NCI-H2196 treated with DMSO at 0.1 percent for 48 hours (cell line): ENCODE measurements around the gene STARD9.
"Not testable (repeated sequence)": the region's sequence is repeated elsewhere in the genome, so short reads cannot be mapped to it uniquely, and the experiment has no call there.

Experiments
- DNase-seq: peaks from one replicate; lab custom pipeline; 2025; ENCODE audit not compliant: unreplicated experiment; lab: John Stamatoyannopoulos, UW

The STARD9 gene

DNA sequence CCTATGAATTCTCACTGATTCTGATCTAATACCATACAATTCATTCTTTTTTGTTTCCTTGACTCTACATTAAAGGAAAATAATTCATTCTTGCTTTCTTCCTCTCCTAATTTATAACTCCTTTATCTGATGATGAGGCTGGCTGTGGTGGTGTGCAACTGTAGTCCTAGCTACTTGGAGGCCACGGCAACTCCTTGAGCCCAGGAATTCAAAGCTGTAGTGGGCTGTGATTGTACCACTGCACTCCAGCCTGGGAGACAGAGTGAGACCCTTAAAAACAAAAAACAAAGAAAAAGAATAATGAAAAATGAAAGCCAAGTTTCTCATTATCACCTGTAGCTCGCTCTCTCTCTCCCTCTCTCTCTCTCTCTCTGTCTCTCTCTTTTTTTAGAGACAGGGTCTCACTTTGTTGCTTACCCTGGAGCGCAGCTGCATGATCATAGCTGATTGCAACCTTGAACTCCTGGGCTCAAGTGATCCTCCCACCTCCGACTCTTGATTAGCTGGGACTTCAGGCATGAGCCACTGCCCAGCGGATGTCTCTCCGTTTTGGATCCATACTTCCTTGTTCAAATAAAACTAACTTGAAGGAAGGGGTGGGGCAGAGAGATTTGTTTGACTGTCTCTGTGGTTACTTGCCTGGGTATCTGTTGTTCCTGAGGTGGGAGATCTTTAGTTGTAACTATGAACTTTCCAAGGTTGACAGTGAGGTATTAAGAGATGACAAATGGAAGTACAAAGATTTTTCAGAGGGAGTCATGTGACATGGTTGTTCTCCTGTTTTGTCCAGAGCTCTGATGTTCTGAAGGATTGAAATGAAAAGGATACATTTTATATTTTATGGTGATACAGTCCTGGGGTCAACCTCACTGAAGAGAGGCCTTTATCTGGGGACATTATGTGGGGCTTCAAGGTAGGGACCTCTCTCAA is 46.9 kb downstream of the STARD9 start:
- no peak for DNase-seq

DNA sequence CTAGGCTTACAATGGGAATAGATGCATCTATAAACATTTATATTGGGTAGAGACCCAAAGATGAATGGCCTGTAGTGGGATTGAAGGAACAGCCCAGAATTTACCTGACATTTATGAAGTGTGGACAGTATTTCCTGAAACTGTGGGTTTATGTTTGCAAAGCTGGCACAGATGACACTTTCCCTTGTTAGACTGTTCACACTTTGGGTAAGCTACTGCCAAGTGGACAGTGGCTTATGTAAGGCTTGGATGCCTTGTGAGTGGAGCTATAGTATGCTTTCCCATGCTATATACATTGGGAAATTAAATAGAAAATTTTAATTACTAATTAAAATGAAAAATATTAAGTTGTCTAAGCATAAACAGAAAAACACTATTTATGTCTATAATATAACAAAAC is 48.5 kb downstream of the STARD9 start:
- DNase-seq = no peak

DNA sequence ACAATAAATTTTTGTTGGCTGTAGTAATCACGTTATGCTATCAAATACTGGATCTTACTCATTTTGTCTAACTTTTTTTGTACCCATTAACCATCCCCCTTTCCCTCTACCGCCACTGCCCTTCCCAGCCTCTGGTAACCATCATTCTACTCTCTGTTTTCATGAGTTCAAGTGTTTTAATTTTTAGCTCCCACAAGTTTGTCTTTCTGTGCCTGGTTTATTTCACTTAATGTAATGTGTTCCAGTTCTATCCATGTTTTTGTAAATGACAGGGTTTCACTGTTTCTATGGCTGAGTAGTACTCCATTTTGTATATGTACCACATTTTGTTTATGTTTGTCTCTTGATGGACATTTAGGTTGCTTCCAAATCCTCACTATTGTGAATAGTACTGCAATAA is 52.1 kb downstream of the STARD9 start:
- no peak for DNase-seq

DNA sequence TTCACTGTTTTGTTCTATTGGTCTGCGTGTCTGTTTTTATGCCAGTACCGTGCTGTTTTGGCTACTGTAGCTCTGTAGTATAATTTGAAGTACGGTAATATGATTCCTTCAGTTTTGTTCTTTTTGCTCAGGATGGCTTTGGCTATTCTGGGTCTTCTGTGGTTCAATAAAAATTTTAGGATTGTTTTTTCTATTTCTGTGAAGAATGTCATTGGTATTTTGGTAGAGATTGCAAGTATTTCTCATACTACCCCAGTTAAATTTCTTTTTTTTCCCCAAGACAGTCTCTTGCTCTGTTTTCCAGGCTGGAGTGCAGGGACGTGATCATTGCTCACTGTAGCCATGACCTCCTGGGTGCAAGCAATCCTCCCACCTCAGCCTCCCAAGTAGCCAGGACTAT is 53.4 kb downstream of the STARD9 start:
- DNase-seq = no peak

DNA sequence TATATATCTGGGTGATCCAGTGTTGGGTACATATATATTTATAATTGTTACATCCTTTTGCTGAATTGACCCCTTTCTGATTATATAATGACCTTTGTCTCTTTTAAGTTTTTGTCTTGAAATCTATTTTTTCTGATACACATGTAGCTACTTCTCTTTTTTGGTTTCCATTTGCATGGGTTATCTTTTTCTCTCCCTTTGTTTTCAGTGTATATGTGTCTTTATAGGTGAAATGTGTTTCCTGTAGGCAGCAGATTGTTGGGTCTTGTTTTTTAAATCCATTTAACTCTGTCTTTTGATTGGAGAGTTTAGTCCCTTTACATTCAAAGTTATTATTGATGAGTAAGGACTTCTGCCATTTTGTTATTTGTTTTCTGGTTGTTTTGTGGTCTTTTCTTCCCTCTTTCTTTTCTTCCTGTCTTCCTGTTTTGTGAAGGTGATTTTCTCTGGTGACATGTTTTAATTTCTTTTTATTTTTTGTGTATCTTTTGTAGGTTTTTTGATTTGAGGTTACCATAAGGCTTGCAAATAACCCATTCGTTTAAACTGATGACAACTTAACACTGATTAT is 56.8 kb downstream of the STARD9 start:
- DNase-seq = no peak

DNA sequence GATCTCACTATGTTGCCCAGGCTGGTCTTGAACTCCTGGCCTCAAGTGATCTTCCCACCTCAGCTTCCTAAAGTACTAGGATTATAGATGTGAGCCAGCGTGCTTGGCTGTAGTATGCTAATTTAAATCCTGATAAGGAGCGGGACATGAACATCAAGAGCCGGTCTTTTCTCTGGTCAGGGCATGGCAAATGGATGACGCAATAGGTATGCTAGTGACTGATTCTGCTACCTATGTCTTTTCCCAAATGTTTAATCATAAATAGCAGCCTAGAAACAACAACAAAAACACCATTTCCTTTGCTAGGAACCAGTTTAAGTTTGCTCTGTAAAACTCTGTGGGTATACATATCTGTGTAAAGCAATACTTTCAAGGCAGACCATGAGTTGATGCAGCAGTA is 64.7 kb downstream of the STARD9 start:
- no peak for DNase-seq

DNA sequence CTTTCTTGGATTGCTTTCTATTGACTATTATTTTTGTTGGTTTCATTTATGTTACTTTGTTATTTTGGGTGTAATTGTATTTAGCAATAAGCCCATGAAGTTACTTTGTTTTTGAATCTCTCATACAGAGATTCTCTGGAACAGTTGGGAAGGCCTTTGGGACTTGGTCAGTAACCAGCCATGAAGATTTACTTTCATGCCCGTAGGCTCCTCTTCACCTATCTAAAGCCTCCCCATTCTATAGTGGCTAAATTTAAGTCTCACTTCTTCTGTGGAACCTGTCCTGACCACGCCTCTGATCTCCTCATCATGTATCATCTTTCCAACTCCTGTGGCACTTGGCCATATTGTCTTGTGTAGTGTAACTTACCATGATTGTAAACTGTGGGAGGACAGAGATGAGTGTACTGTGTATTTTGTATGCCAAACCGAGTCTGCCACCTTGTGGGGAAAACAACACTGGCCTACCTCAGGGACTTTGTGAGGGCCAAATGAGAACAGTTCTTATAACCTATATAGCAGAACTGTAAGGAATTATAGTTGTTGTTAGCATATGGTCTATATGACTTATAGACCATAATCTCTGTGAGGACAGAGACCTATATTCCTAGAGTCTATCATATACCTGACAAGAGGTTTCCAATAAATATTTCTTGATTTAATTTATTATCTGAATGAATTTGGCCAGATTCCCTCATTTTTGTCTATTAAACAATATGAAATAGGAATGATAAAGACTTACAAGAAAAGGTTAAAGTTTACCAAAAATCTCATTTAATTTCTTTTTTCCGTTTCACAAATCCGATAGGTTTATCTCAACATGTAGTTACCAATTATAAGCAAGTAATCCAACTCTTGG is 75.0 kb downstream of the STARD9 start:
- DNase-seq = peak; percentile 35

DNA sequence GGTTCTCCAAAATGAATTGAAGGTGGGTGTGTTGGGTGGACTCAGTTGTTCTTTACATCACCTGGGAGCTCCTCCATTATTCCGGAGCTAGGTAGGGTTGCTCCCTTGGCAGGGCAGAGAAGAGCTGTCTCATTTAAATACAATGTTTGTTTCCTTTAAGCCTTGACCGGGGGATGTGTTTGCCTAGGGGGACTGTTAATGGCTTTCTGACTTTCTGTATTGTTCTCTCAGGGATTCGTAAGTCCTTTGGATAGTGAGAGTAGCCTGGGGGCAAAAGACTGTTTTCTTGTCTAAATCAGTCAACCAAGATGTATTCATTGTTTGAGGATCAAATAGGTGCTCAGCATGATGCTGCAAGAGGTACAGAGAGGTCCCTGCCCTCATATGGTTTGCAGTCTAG is 90.4 kb downstream of the STARD9 start:
- DNase-seq = no peak

DNA sequence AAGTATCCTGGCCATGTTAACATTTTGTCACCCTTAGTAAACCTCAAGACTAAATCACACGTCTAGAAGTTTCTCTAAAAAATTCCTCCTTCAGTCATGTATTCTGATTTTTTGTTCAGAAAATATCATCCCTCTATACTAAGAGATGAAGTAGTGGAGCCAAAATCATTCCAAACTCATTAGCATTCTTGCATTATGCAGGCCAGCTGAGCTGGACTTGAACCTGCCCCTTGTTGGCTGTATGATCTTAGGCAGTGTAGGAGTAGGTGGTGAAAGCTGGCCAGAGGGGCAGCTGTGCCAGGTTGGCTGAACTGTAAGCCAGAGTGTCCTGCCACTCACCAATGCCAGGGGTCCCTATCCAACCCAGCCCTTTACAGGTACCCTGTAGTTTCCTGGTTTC is 92.4 kb downstream of the STARD9 start:
- no peak for DNase-seq

DNA sequence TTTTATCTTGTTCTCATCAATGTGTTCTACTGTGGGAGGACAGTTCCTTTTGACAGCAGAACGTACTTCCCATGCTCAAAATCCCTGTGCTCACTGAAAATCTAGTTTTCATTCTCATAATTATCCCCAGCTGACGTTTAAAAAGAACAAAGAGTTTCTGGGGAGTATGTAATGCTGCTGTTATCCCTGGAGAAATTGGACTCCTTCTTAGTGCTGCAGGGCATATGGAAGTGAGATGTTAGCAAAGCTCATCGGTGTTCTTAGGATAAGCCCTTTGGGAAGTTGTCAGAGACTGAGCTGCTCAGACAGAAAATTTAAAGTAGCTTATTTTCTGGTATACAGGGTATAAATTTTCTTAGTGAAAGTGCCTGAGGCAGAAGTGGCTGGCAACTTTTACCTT is 95.0 kb downstream of the STARD9 start:
- DNase-seq = no peak

DNA sequence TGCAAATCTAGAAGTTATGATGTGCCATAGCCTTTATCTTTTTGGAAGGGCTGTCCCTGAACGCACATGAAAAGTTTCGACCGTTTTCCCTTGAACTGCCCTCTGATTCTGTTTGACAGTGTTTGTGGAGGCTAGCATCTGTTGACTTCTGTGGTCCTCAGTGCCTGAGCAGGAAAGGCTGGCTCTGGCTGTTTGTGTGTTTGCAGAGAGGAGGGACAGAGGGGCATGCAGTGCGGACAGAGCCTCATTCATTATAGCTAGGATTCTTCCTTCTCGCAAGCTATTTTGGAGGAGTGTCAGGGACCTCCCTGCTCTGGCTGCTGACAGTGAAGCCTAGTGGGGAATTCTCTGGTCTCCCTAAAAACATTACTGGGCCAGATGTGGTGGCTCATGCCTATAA is 97.0 kb downstream of the STARD9 start:
- no peak for DNase-seq

DNA sequence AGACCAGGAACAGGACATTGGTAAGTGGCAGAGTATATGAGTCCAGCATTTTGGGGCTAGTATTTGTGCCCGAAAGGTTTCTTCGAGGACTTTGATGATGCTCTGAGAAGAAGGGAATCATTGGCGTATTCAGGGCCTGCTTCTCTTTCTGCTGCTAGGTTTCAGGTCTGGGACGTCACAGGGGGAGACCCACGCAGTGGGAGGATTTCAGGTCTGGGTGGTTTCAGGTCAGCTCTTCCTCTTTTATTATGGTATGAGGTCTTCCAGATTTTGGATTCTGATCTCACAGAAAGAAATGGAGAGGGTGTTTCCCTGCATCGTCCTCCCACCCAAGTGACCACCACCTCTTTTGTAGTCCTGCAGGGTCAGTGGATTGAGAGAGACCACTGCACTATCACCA is 99.1 kb downstream of the STARD9 start:
- DNase-seq = no peak

DNA sequence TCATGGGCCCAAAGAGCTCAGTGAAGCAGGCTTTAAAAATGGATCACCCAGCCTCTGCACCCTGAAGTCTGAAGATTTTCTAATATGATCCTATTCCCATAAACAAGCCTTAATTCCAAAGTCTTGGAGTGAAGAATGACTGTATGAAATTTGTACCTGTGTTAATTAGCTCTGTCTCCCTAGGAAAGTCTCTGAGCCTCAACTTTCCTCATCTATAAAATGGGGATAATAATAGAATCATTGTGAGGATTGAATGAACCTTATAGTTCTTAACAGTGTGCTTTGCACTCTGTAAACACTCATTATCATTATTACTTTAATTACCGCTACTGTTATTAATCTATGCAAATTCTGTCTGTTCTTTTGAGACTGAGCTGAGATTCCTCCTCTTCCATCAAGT is 99.6 kb downstream of the STARD9 start:
- DNase-seq = no peak

DNA sequence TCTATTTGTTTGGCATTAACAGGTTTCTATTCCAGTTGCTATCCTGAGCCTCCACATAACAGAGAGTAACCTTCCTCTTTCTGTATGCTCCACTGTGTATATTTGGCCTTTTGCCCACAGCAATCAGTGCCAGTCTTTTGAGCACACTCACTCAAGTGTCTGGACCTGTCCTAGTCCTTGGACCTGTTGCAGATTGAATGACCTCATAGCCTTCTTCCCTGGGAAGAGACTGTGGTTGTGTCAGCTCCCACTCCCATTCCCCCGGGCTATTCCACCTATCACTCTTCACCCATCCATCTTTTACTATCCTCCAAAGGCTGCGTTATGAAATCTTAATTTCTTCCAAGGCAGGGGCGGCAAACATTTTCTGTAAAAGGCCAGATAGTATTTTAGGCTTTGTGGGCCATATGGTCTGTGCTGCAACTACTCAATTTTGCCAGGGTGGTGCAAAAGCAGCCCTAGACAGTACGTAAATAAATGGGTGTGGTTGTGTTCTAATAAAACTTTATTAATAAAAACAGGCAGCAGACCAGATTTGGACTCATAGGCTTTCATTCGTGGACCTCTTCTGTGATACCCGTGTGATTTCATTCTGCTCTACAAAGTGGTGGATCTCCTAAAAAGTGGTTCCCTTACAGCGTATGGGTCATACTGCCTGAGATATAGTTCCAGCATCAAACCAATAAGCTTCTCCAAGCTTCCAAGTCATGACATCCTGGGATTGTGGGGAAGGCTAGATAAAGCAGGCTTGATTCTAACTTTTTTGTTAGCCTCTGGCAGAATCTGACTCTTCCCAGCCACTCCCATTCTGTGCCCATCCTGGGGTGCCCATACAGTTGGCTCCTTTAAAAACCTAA is 104.1 kb downstream of the STARD9 start:
- no peak for DNase-seq

DNA sequence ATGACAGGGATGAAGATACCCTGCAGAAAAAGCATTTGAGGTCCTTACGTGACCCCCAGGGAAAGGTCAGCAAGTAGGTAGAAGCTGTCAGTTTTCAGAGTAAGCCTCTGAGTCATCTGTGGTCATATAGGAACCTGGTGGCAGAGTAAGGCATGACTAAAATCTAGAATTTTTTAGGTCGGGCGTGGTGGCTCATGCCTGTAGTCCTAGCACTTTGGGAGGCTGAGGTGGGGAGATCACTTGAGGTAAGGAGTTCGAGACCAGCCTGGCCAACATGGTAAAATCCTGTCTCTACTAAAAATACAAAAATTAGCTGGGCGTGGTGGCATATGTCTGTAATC is 104.7 kb downstream of the STARD9 start:
- not testable (repeated sequence) for DNase-seq

DNA sequence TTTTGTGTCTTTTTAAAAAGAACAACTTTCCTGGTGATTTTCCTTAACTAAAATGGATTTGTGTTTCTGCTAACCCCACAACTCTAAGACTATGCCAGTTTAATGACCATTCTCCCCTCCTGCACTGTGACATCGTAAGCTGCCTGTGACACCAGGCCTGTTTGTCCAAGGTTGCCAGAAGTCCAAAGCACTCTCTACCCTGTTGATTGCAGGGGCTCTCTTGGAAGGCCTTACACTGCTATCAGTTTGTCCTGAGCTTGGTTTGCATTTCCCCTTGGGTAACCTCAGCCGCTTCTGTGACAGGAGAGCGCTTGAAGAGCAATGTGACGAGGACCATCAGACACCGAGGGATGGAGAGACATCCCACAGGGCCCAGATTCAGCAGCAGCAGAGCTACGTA is 105.7 kb downstream of the STARD9 start:
- DNase-seq = no peak

DNA sequence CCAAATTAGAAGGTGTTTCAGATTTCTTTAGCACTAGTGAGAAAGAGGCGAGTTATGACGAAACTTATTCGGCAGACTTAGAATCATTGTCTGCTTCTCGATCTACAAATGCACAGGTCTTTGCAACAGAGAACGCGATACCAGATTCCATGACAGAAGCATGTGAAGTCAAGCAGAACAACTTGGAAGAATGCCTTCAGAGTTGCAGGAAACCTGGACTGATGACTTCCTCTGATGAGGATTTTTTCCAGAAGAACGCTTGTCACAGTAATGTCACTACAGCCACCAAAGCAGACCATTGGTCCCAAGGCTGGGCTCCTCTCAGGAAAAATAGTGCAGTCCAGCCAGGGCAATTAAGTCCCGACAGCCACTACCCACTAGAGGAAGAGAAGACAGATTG is 110.9 kb downstream of the STARD9 start:
- no peak for DNase-seq

DNA sequence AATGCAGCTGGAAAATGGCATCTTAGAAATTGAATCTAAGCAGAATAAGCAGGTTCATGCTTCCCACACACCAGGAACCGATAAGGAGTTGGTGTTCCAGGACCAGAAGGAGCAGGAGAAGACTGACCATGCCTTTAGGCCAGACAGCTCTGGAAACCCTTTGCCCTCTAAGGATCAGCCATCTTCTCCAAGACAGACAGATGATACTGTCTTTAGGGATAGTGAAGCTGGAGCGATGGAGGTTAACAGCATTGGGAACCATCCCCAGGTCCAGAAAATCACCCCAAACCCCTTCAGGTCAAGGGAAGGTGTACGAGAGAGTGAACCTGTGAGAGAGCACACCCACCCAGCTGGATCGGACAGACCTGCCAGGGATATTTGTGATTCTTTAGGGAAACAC is 112.3 kb downstream of the STARD9 start:
- no peak for DNase-seq

DNA sequence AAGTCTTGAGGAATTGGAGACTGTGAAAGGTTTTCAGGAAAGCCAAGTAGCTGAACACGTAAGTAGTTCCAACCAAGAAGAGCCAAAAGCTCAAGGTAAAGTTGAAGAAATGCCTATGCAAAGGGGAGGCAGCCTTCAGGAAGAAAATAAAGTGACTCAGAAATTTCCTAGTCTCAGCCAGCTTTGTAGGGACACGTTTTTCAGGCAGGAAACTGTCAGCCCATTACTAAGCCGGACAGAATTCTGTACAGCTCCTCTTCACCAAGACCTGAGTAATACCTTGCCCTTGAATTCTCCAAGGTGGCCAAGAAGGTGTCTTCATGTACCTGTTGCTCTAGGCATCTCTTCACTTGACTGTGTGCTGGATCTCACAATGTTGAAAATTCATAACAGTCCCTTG is 112.9 kb downstream of the STARD9 start:
- DNase-seq = no peak

DNA sequence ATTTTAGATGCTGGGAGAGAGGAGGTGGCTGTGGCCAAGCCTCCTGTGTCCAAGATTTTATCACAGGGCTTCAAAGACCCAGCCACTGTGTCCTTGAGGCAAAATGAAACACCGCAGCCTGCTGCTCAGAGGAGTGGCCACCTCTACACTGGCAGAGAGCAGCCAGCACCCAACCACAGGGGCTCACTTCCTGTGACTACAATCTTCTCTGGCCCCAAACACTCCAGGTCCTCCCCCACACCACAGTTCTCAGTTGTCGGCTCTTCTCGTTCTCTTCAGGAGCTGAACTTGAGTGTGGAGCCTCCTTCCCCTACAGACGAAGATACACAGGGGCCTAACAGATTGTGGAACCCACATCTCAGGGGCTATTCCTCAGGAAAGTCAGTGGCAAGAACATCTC is 115.9 kb downstream of the STARD9 start:
- no peak for DNase-seq

DNA sequence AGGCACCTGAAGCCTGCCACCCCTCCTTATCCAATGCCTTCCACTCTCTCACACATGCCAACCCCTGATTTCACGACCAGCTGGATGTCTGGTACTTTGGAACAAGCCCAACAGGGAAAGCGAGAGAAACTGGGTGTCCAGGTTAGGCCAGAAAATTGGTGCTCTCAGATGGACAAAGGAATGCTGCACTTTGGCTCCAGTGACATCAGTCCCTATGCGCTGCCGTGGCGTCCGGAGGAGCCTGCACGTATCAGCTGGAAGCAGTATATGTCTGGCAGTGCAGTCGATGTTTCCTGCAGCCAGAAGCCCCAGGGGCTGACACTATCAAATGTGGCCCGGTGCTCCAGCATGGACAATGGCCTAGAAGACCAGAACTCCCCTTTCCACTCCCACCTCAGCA is 116.4 kb downstream of the STARD9 start:
- no peak for DNase-seq
